OCI-LY1 (cell line): ENCODE data around the gene FCRLA.

Experiments
- H2AFZ ChIP-seq: fragments of 200-600 bp; sonication (generic), shearing (Covaris generic); 2 replicates; pipeline ENCODE4 v1.6.0; 2014; ENCODE audit warnings: antibody characterized with exemption, mild to moderate bottlenecking, low read length
- H3F3A ChIP-seq: fragments of 200-600 bp; sonication (generic), shearing (Covaris generic); 2 replicates; pipeline ENCODE4 v1.6.0; 2014; ENCODE audit warnings: mild to moderate bottlenecking, antibody characterized with exemption, low read length, moderate library complexity; ENCODE audit not compliant: insufficient read depth
- H3K27ac ChIP-seq: fragments of 200-600 bp; sonication (generic); 2 replicates; pipeline ENCODE4 v1.5.1; 2014; ENCODE audit warnings: low read length, mixed run types, mild to moderate bottlenecking, low read depth; ENCODE audit not compliant: poor library complexity, severe bottlenecking
- H3K27me3 ChIP-seq: fragments of 200-600 bp; sonication (generic); 2 replicates; pipeline ENCODE4 v1.6.0; 2014; ENCODE audit warnings: antibody characterized with exemption, mild to moderate bottlenecking, low read length, moderate library complexity; ENCODE audit not compliant: insufficient read depth
- H3K36me3 ChIP-seq: fragments of 200-600 bp; sonication (generic); 2 replicates; pipeline ENCODE4 v1.6.1; 2014; ENCODE audit warnings: mild to moderate bottlenecking, antibody characterized with exemption, low read length, moderate library complexity, mixed read lengths; ENCODE audit not compliant: insufficient read depth
- H3K4me1 ChIP-seq: fragments of 200-600 bp; sonication (generic); 2 replicates; pipeline ENCODE4 v1.5.1; 2014; ENCODE audit warnings: mild to moderate bottlenecking, low read length, moderate library complexity; ENCODE audit not compliant: insufficient read depth, severe bottlenecking
- H3K4me2 ChIP-seq: fragments of 200-600 bp; sonication (generic), shearing (Covaris generic); 2 replicates; pipeline ENCODE4 v1.6.1; 2014; ENCODE audit warnings: low read length
- H3K4me3 ChIP-seq: fragments of 200-600 bp; sonication (generic); 2 replicates; pipeline ENCODE4 v1.5.1; 2014; ENCODE audit warnings: low read length, low read depth, mild to moderate bottlenecking, mixed read lengths; ENCODE audit not compliant: poor library complexity, severe bottlenecking
- H3K79me2 ChIP-seq: fragments of 200-600 bp; shearing (Covaris generic); 2 replicates; pipeline ENCODE4 v1.6.1; 2016; ENCODE audit warnings: mixed run types, low read length, mixed read lengths; ENCODE audit not compliant: insufficient read depth
- H3K9ac ChIP-seq: fragments of 200-600 bp; sonication (generic), shearing (Covaris generic); 2 replicates; pipeline ENCODE4 v1.6.1; 2014; ENCODE audit warnings: mild to moderate bottlenecking, low read length, mixed read lengths
- H3K9me2 ChIP-seq: fragments of 200-600 bp; sonication (generic), shearing (Covaris generic); 2 replicates; pipeline ENCODE4 v1.6.1; 2014; ENCODE audit warnings: low read depth, mild to moderate bottlenecking, low read length, mixed read lengths
- H3K9me3 ChIP-seq: fragments of 200-600 bp; shearing (Covaris generic); 2 replicates; pipeline ENCODE4 v1.6.1; 2014; ENCODE audit warnings: low read length, mixed read lengths
- H4K20me1 ChIP-seq: fragments of 200-600 bp; sonication (generic), shearing (Covaris generic); 2 replicates; pipeline ENCODE4 v1.6.0; 2016; ENCODE audit warnings: mild to moderate bottlenecking, low read length; ENCODE audit not compliant: insufficient read depth
- CTCF ChIP-seq: fragments of 200-600 bp; sonication (generic), shearing (Covaris generic); IDR thresholded peaks from 2 replicates; pipeline ENCODE4 v1.5.1; 2017; ENCODE audit warnings: mild to moderate bottlenecking, antibody characterized with exemption, low read length, moderate library complexity, mixed read lengths
- EZH2 ChIP-seq: fragments of 200-600 bp; sonication (generic), shearing (Covaris generic); IDR thresholded peaks from 2 replicates; pipeline ENCODE4 v1.8.0; 2017; ENCODE audit warnings: borderline replicate concordance, mixed run types, mild to moderate bottlenecking, antibody characterized with exemption, low read length, moderate library complexity, mixed read lengths

The FCRLA gene

GRCh38 chr1:161736335-161736969, 29.4 kb downstream of the FCRLA start:
- Histone ChIP-seq H4K20me1 (no peaks in the 10 kb centered on the region), H3K9ac (no peak overlapping the region), H3K36me3 (no peaks in the 10 kb centered on the region), H3K79me2 (no peaks in the 10 kb centered on the region), H3K4me3 (no peak overlapping the region), H3K9me2 (no peaks in the 10 kb centered on the region), H3K4me2 (no peak overlapping the region), H3K4me1 (peaks cover 39% of the 10 kb centered on the region), H3K27ac (no peak overlapping the region), H3F3A (no peaks in the 10 kb centered on the region), H2AFZ (no peak overlapping the region), H3K27me3 (no peaks in the 10 kb centered on the region), H3K9me3 (no peaks in the 10 kb centered on the region)
- TF ChIP-seq EZH2, result no peak
- no peak for TF ChIP-seq CTCF

GRCh38 chr1:161737625-161738024, 30.6 kb downstream of the FCRLA start:
- Histone ChIP-seq H3K9me2 (no peaks in the 10 kb centered on the region), H2AFZ (no peak overlapping the region), H3K27ac (peak overlapping the region; percentile 19), H3F3A (no peaks in the 10 kb centered on the region), H4K20me1 (no peaks in the 10 kb centered on the region), H3K9ac (no peak overlapping the region), H3K27me3 (no peaks in the 10 kb centered on the region), H3K36me3 (no peaks in the 10 kb centered on the region), H3K4me2 (no peak overlapping the region), H3K4me3 (no peak overlapping the region), H3K4me1 (peaks cover 41% of the 10 kb centered on the region), H3K9me3 (no peaks in the 10 kb centered on the region), H3K79me2 (no peaks in the 10 kb centered on the region)
- TF ChIP-seq CTCF (no peak), EZH2 (no peak)

- H3K27me3 ChIP-seq, result no peaks in the 10 kb centered on the region; the same call in 1 of the 2 replicates
- peak; percentile 75 for TF ChIP-seq CTCF
- TF ChIP-seq EZH2, result no peak
- no peaks in the 10 kb centered on the region for H3K79me2 ChIP-seq
- no peaks in the 10 kb centered on the region for H3F3A ChIP-seq
- H3K36me3 ChIP-seq, result no peaks in the 10 kb centered on the region
- H3K9ac ChIP-seq, result peak overlapping the region; percentile 46
- H3K4me2 ChIP-seq, result peak overlapping the region; percentile 52; the same call in 1 of the 2 replicates
- no peaks in the 10 kb centered on the region for H3K9me3 ChIP-seq
- H3K27ac ChIP-seq, result peak overlapping the region; percentile 77
- peaks cover 41% of the 10 kb centered on the region for H3K4me1 ChIP-seq
- no peak overlapping the region for H3K4me3 ChIP-seq
- H2AFZ ChIP-seq, result 0 out of 2 replicates have a peak overlapping the region, but pooled peaks have one; percentile 35
- no peaks in the 10 kb centered on the region for H3K9me2 ChIP-seq
- H4K20me1 ChIP-seq, result no peaks in the 10 kb centered on the region
These were observed 31.7 kb downstream of the FCRLA start for GRCh38 chr1:161738627-161739287.
